ENCODE data around the gene PLA2G15.

The PLA2G15 gene

GRCh38 chr16:68232335-68232734, 12.8 kb upstream of the PLA2G15 start:
- no peak for DNase-seq (ENCODE audit: low spot score)

- no peak for DNase-seq (ENCODE audit: low spot score)
These were observed 11.9 kb upstream of the PLA2G15 start for GRCh38 chr16:68233085-68233834.

DNA sequence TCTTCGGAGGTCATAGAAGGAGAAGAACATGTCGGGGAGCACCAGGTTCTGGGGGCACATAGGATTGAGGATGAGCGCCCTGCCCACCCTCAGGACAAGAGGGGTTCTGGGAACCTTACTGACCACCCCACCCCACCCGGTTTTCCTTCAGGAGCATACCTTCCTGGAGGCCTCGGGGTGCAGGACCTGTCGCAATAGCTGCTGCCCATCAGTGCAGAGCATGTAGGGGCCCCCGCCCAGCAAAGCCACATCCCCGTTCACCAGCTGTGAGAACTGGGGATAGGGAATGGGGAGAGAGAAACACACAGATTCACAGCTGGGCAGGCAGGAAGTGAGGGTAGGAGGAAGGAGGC, 11.4 kb upstream of the PLA2G15 start:
- DNase-seq (ENCODE audit: low spot score), result no peak

DNA sequence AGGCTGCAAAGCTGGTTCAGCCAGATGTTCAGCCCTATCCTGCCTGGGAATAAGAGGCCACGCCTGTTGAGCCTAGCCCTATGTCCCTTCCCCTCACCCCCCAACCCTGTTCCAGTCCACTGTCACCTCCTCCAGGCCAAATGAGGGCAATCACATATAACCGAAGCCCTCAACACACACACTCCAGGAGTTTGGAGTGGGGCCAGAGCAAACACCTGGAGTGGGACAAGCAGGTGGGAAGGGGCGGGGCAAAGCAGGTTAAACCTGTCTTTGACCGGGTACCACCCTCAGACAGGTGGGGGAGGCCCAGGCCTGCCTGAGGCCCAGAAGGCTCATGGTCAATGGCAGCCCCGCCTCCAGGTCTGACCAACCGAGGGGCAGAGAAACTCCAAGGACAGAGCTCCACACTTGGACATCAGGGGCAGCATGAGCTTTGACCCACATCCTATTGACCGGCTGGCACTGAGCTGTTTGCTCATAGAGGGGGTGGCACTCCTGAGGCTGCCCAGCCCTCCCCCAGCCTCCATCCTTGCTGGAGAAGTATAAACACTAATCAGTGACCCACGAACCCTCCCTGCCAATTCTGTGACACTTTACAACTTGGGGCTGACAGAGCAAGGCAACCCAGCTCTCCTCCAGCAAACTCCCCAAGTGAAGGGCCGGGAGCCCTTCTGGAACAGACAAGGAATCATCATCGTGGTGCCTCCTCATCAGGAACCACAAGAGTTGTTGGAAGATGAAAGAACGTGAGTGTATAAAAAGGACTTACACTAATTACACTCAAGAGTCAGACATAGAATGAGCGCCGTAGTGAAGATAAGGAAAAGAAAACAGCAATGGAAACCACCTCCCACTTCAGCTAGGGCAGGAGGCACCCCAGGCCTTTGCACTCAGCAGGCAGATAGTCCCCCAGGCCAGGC, 10.7 kb upstream of the PLA2G15 start:
- no peak for DNase-seq (ENCODE audit: low spot score)

GRCh38 chr16:68235108-68235886, 9.9 kb upstream of the PLA2G15 start:
- DNase-seq (ENCODE audit: low spot score), result no peak

DNA sequence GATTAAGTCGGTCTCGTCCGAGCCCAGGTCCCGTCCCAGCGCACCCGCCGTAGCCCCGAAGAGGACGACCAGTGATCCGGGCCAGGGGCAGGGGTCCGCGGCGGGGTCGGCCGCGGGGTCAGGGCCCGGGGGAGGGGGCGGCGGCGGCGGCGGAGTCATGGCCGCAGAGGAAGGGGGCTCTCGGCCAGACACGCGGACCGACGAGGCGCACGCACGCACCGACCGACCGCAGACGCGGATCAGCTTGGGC, 9.4 kb upstream of the PLA2G15 start, which contains the start of gene ESRP2:
ESRP2 (minus strand) TSS at position 241 of the 250 bp plus-strand sequence; CDS start at position 159, 82 bp downstream.
- no peak for DNase-seq (ENCODE audit: low spot score)

DNA sequence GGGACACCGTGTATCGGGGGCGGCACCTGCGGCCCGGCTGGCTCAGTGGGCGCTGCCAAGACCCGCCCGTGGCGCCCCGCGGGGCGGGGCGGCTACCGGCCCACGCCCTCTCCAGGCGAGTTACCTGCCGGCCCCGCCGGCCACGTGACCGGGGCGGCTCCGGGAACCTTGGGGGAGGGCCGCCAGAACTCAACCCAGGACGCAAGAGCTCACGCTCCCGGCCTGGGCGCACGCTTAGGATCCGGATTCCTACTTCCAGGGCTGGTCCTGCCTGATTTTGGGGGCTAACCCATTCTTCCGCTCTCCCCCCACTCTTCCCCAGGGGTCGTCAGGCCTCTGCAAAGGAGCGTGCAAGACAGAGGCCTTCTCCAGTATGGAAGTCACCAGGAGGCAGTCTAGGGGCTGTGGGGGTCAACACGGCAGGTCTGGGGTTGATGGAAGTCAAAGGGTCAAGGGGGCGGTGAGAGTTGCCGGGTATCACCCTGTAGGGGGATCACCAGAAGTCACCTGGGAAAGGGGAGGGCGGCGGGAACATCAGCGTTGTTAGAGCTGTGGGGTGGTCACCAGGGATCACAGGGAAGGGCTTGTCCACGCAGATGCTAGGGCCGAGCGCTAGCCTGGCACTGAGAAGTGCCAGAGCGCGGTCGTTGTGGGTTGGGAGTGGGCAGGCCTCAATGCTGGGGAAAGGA, 8.9 kb upstream of the PLA2G15 start:
- no peak for DNase-seq (ENCODE audit: low spot score)

- DNase-seq (ENCODE audit: low spot score), result no peak
These were observed 8.3 kb upstream of the PLA2G15 start for GRCh38 chr16:68236826-68237242.

- peak; percentile 100 for DNase-seq (ENCODE audit: low spot score)
These were observed 7.7 kb upstream of the PLA2G15 start for GRCh38 chr16:68237243-68238028.

- no peak for DNase-seq (ENCODE audit: low spot score)
These were observed 7.2 kb upstream of the PLA2G15 start for GRCh38 chr16:68238029-68238345.

DNA sequence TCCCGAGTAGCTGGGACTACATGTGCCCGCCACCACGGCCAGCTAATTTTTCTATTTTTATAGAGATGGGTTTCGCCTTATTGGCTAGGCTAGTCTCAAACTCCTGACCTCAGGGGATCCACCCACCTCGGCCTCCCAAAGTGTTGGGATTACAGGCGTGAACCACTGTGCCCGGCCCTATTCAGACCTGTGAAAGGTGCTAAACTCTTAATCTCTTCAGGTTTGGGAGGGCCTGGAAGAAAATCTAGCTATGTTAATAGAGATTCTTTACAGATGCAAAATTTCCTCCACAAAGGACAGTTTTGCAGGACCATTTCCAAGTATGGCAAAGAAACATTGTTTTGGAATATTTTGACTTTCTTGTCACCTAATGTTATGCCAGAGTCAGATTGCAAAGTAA, 3.1 kb upstream of the PLA2G15 start:
- DNase-seq (ENCODE audit: low spot score), result no peak

GRCh38 chr16:68242926-68243858, 2.0 kb upstream of the PLA2G15 start:
- DNase-seq (ENCODE audit: low spot score), result no peak

- no peak for DNase-seq (ENCODE audit: low spot score)
These were observed 681 bp upstream of the PLA2G15 start for GRCh38 chr16:68244481-68244902.

- DNase-seq (ENCODE audit: low spot score), result no peak
These were observed 948 bp downstream of the PLA2G15 start for GRCh38 chr16:68246121-68246520.

- DNase-seq (ENCODE audit: low spot score), result peak; percentile 33
These were observed 1.5 kb downstream of the PLA2G15 start for GRCh38 chr16:68246666-68247065.

- no peak for DNase-seq (ENCODE audit: low spot score)
These were observed 2.2 kb downstream of the PLA2G15 start for GRCh38 chr16:68247400-68247799.

GRCh38 chr16:68247932-68248331, 2.8 kb downstream of the PLA2G15 start:
- DNase-seq (ENCODE audit: low spot score), result no peak

- DNase-seq (ENCODE audit: low spot score), result no peak
These were observed 4.2 kb downstream of the PLA2G15 start for GRCh38 chr16:68249371-68249770.

- DNase-seq (ENCODE audit: low spot score), result no peak
These were observed 5.8 kb downstream of the PLA2G15 start for GRCh38 chr16:68250951-68251350.

DNA sequence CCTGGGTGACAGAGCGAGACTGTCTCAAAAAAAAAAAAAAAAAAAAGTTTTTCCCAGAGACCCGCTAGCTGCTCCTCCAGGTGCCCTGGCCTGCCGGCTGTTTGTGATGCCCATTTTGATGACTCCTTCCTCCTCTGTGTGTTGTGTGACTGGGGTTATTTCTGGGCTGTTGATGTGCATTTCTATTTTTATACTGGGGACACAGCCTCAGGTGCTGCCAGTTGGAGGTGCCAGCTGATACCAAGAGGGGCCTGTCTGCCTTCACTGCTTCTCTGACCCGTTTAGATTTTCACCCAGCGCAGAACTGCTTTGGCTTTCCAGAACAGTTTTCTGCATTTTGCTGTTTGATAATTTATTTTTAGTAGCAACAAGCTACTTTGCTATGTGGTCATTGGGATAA, 6.7 kb downstream of the PLA2G15 start:
- no peak for DNase-seq (ENCODE audit: low spot score)
